HCT116 (cell line): ENCODE measurements around the gene NLN. TPM values are rescaled to one million over a fixed set of nuclear protein-coding genes. Genes with fewer than 3 reads are reported as not detected.

ENCODE experiments used
- ATAC-seq: fragments of 200-7000 bp; cut with Tn5 transposase; 2 replicates; pipeline ENCODE4 v1.9.1; 2020; ENCODE audit warnings: mild to moderate bottlenecking, moderate library complexity
- BruUV-seq: library from RNA; stranded (reverse); fragments of 400-500 nt; replicated peaks from 2 replicates; lab custom pipeline; 2021; lab: Mats Ljungman, UMichigan
- CTCF ChIA-PET: fragments of 300-600 bp; sonication (Branson Sonifier 250); formaldehyde crosslinking; loops from one replicate; lab custom pipeline; 2021; ENCODE audit warnings: antibody characterized with exemption; lab: Charles Lee
- POLR2A ChIA-PET: fragments of 300-600, 350-600 bp; sonication (Branson Sonifier 250); formaldehyde crosslinking; loops from one replicate; lab custom pipeline; 2021; ENCODE audit warnings: antibody characterized with exemption; lab: Charles Lee
- RAD21 ChIA-PET, 2 experiments: fragments of 300-600 bp; sonication (Branson Sonifier 250); formaldehyde crosslinking; loops; one replicate each; lab custom pipeline; 2023; ENCODE audit warnings: low total read pairs in 2 of 2; ENCODE audit not compliant: uncharacterized antibody in 2 of 2, unreplicated experiment in 2 of 2, low non-redundant PET in 1 of 2; lab: Charles Lee
- DNase-seq: peaks from one replicate; pipeline ENCODE4 v3.0.0-alpha.2; 2010; ENCODE audit warnings: low read depth, low spot score
- H2AFZ ChIP-seq: fragments of 200-600 bp; shearing (Covaris generic), sonication (generic); 2 replicates; pipeline ENCODE4 v1.6.1; 2017; ENCODE audit warnings: low read depth, mixed run types, mixed read lengths, antibody characterized with exemption, low read length; ENCODE audit not compliant: poor library complexity, severe bottlenecking
- H3K27ac ChIP-seq: 2 replicates; pipeline ENCODE4 v1.5.1; 2012; ENCODE audit warnings: low read depth, low read length
- H3K27me3 ChIP-seq: fragments of 200-600 bp; sonication (generic); 2 replicates; pipeline ENCODE4 v1.6.1; 2016; ENCODE audit warnings: mixed run types, low read length, mixed read lengths; ENCODE audit not compliant: insufficient read depth
- H3K36me3 ChIP-seq, 2 experiments: fragments of 200-500 bp in 1 of 2; fragments of 200-600 bp in 1 of 2; sonication (Bioruptor generic) in 1 of 2; sonication (generic) in 1 of 2; 2 replicates each; pipeline versions ENCODE4 v1.5.1 to v1.6.1; 2014 to 2016; ENCODE audit warnings: low read length in 2 of 2, inconsistent platforms in 1 of 2, mixed read lengths in 1 of 2, mixed run types in 1 of 2; ENCODE audit not compliant: insufficient read depth in 2 of 2, control insufficient read depth in 1 of 2
- H3K4me1 ChIP-seq, 2 experiments: fragments of 200-600 bp in 1 of 2; sonication (generic) in 1 of 2; 2 replicates each; pipeline versions ENCODE4 v1.5.1 to v1.6.1; 2012 to 2017; ENCODE audit warnings: low read length in 2 of 2, inconsistent platforms in 1 of 2, mild to moderate bottlenecking in 1 of 2, mixed read lengths in 1 of 2, mixed run types in 1 of 2, moderate library complexity in 1 of 2; ENCODE audit not compliant: insufficient read depth in 2 of 2, control insufficient read depth in 1 of 2
- H3K4me2 ChIP-seq: fragments of 200-600 bp; sonication (generic); 2 replicates; pipeline ENCODE4 v1.6.1; 2017; ENCODE audit warnings: mixed run types, low read length, mixed read lengths
- H3K4me3 ChIP-seq, 2 experiments: fragments of 200-600 bp in 1 of 2; sonication (generic) in 1 of 2; replicated peaks in 1 of 2; 2 replicates each; pipeline ENCODE4 v1.5.1; 2011 to 2016; ENCODE audit warnings: low read length in 2 of 2, control low read depth in 1 of 2, low read depth in 1 of 2, mild to moderate bottlenecking in 1 of 2, mixed read lengths in 1 of 2, mixed run types in 1 of 2
- H3K79me2 ChIP-seq: fragments of 200-600 bp; sonication (generic); 2 replicates; pipeline ENCODE4 v1.6.1; 2017; ENCODE audit warnings: mild to moderate bottlenecking, mixed run types, low read length, moderate library complexity, mixed read lengths; ENCODE audit not compliant: insufficient read depth
- H3K9ac ChIP-seq: fragments of 200-600 bp; sonication (generic); 2 replicates; pipeline ENCODE4 v1.6.1; 2016; ENCODE audit warnings: low read length, mixed read lengths
- H3K9me2 ChIP-seq: fragments of 200-600 bp; sonication (generic), shearing (Covaris generic); 2 replicates; pipeline ENCODE4 v1.6.1; 2017; ENCODE audit warnings: mixed run types, mild to moderate bottlenecking, moderate library complexity; ENCODE audit not compliant: insufficient read depth
- H3K9me3 ChIP-seq, 2 experiments: fragments of 200-500 bp in 1 of 2; fragments of 200-600 bp in 1 of 2; sonication (Bioruptor generic) in 1 of 2; sonication (generic) in 1 of 2; 2 replicates each; pipeline ENCODE4 v1.6.1; 2014 to 2017; ENCODE audit warnings: low read length in 2 of 2, mixed read lengths in 2 of 2, inconsistent platforms in 1 of 2, low read depth in 1 of 2, mild to moderate bottlenecking in 1 of 2, mixed run types in 1 of 2, moderate library complexity in 1 of 2; ENCODE audit not compliant: control insufficient read depth in 1 of 2, insufficient read depth in 1 of 2
- H4K20me1 ChIP-seq: fragments of 200-600 bp; sonication (generic), shearing (Covaris generic); 2 replicates; pipeline ENCODE4 v1.6.1; 2017; ENCODE audit warnings: mixed run types, mild to moderate bottlenecking, moderate library complexity; ENCODE audit not compliant: insufficient read depth
- ATF3 ChIP-seq: IDR thresholded peaks from 2 replicates; pipeline ENCODE4 v1.6.1; 2012
- REST ChIP-seq: IDR thresholded peaks from 2 replicates; pipeline ENCODE4 v1.6.1; 2012; ENCODE audit warnings: low read depth
- intact Hi-C: fragments of 100-400 bp; cut with micrococcal nuclease; formaldehyde crosslinking; loops from 2 replicates; pipeline ENCODE4 v1.10.0; 2022
- total RNA-seq: library from RNA; stranded (reverse); gene quantifications from one replicate; pipeline ENCODE4 v1.2.1, GENCODE V29; 2021; ENCODE audit not compliant: unreplicated experiment

The NLN gene
- total RNA-seq, 1 experiment from 2014 or later, result 67.6 TPM

GRCh38 chr5:65682148-65682547 lies 39.9 kb upstream of the NLN start (continued):
- no peak for TF ChIP-seq REST

- CTCF ChIA-PET, result no interaction called here
- intact Hi-C loops, result no loop called here
- Histone ChIP-seq H4K20me1 (no peaks in the 10 kb centered on the region), H3K4me3 (no peak overlapping the region), H3K79me2 (no peaks in the 10 kb centered on the region), H2AFZ (no peak overlapping the region), H3K9ac (no peak overlapping the region), H3K9me3 (no peaks in the 10 kb centered on the region)
- POLR2A ChIA-PET, result interaction anchor here (0.6 kb wide), 1 partner anchor 40 kb away, joined by 6 read pairs; no protein-coding TSS in a partner anchor
- no peak for TF ChIP-seq ATF3
- TF ChIP-seq, all 23 proteins: peak for 0
- no peaks in the 10 kb centered on the region for H3K9me2 ChIP-seq
- RAD21 ChIA-PET, result interaction anchor here in 1 of 2 experiments (0.7 kb wide), 1 partner anchor 1052 kb away, joined by 3 read pairs; no protein-coding TSS in a partner anchor
- no peak overlapping the region for H3K27ac ChIP-seq
- ATAC-seq (no peak), DNase-seq (no peak)
- no peaks in the 10 kb centered on the region for H3K4me1 ChIP-seq
- H3K36me3 ChIP-seq, result no peaks in the 10 kb centered on the region
- H3K27me3 ChIP-seq, result no peaks in the 10 kb centered on the region
- no TSS peak for BruUV-seq
- no peak overlapping the region for H3K4me2 ChIP-seq
Measured at GRCh38 chr5:65693121-65693520, 28.9 kb upstream of the NLN start.
